ENCODE measurements around the gene MTA1.

MTA1 gene

GRCh38 chr14:105401699-105402098, 17.9 kb upstream of the MTA1 start:
- in situ Hi-C loops (cut with MboI; ENCODE audit: low sequenced_read_pairs): no loop called here

GRCh38 chr14:105408592-105408991, 11.0 kb upstream of the MTA1 start:
- in situ Hi-C loops (cut with MboI; ENCODE audit: low sequenced_read_pairs): no loop called here

GRCh38 chr14:105409364-105409763, 10.3 kb upstream of the MTA1 start:
- in situ Hi-C loops (cut with MboI; ENCODE audit: low sequenced_read_pairs): no loop called here

GRCh38 chr14:105410642-105411016, 9.0 kb upstream of the MTA1 start:
- in situ Hi-C loops (cut with MboI; ENCODE audit: low sequenced_read_pairs): no loop called here

GRCh38 chr14:105411017-105411941, 8.3 kb upstream of the MTA1 start:
- in situ Hi-C loops (cut with MboI; ENCODE audit: low sequenced_read_pairs): no loop called here

GRCh38 chr14:105411985-105412770, 7.4 kb upstream of the MTA1 start:
- in situ Hi-C loops (cut with MboI; ENCODE audit: low sequenced_read_pairs): no loop called here

- in situ Hi-C loops (cut with MboI; ENCODE audit: low sequenced_read_pairs): no loop called here
Observed at GRCh38 chr14:105412771-105413543, 6.7 kb upstream of the MTA1 start.

GRCh38 chr14:105413544-105413886, 6.1 kb upstream of the MTA1 start:
- in situ Hi-C loops (cut with MboI; ENCODE audit: low sequenced_read_pairs): no loop called here

GRCh38 chr14:105414456-105415371, 4.9 kb upstream of the MTA1 start:
- in situ Hi-C loops (cut with MboI; ENCODE audit: low sequenced_read_pairs): no loop called here

- in situ Hi-C loops (cut with MboI; ENCODE audit: low sequenced_read_pairs): no loop called here
Observed at GRCh38 chr14:105415481-105416428, 3.9 kb upstream of the MTA1 start.

- in situ Hi-C loops (cut with MboI; ENCODE audit: low sequenced_read_pairs): no loop called here
Observed at GRCh38 chr14:105416671-105417070, 3.0 kb upstream of the MTA1 start.

- in situ Hi-C loops (cut with MboI; ENCODE audit: low sequenced_read_pairs): no loop called here
Observed at GRCh38 chr14:105417690-105418121, 1.9 kb upstream of the MTA1 start.

GRCh38 chr14:105418269-105419194, 1.1 kb upstream of the MTA1 start:
- in situ Hi-C loops (cut with MboI; ENCODE audit: low sequenced_read_pairs): no loop called here

GRCh38 chr14:105420101-105420973, 710 bp downstream of the MTA1 start:
- in situ Hi-C loops (cut with MboI; ENCODE audit: low sequenced_read_pairs): no loop called here

- in situ Hi-C loops (cut with MboI; ENCODE audit: low sequenced_read_pairs): no loop called here
Observed at GRCh38 chr14:105420974-105421674, 1.5 kb downstream of the MTA1 start.

Data from HL-60/S4 treated with phorbol 12-myristate 13-acetate at 8.2 ng/mL for 4 days and 3 days (cell line).